Measurements from ENCODE around the gene BDH2. TPM values are rescaled to one million over a fixed set of nuclear protein-coding genes. Genes with fewer than 3 reads are reported as not detected.

Gene BDH2
- polyA plus RNA-seq, 1 of the 3 experiments (the other 2 are of a cell fraction), result 57.8 TPM

DNA sequence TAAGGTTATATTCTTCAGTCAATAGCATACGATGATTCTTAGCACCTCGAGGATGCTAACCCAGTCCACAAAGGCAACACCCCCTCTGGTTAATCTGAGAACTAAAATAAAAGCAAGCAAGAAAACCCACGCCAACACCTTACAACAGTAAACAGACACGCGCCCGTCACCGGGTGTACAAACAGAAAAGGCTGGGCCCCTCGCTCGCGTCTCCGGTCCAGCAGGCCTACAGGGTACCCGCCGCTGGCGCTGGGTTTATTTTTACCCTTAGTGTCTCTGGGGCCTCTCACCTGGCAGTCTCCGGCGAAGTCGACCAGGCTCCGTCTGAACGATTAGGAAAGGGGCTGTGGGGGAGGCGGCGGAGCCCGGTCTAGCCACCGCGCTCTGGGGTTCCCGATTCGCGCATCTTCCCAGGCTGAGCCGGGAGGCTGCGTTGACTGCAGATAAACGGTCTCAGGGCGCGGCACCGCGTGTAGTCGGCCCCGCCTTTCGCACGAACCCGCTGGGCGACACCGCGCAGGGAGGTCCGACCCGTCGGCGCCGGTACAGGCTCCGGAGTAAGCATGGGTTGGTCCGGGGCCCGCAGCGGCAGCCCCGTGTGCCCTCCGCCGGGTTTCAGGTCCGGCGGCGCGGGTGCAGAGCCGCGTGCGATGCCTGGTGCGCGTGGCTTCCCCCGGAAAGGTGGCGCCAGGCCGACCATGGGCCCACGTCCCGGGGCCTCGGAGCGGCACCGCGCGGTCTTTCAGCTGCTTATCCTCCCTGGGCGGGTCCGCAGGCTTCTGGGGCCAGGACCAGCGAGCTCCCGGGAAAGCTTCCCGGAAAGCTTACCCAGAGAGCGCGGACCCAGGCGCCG lies 23.5 kb downstream of the BDH2 start:
- 9% methylated on average over 24 of the region's 82 CpGs for WGBS (ENCODE audit: low lambda C conversion rate)
- Histone ChIP-seq H3K4me1 (ENCODE audit: control insufficient read depth in 1 of 2, insufficient read depth in 2 of 2, low read depth in 1 of 2, low read length in 1 of 2) (peaks cover 0 to 7% of the 10 kb centered on the region in 2 experiments; a peak in 2 of 4 replicates), H3K27me3 (ENCODE audit: insufficient read depth) (no peaks in the 10 kb centered on the region), H3K27ac (ENCODE audit: low read depth in 2 of 2, low read length in 1 of 2) (peak overlapping the region; percentile 69 to 86), H3K9ac (peak overlapping the region; percentile 90), H3K4me2 (peak overlapping the region; percentile 82), H3K79me2 (ENCODE audit: insufficient read depth) (peaks cover 49% of the 10 kb centered on the region), H3K9me2 (no peaks in the 10 kb centered on the region), H3K9me3 (no peaks in the 10 kb centered on the region), H4K20me1 (ENCODE audit: insufficient read depth) (no peaks in the 10 kb centered on the region), H3F3A (replicated peaks; ENCODE audit: insufficient read depth) (no peaks in the 10 kb centered on the region), H2AFZ (ENCODE audit: low read depth) (peak overlapping the region; percentile 80), H3K4me3 (ENCODE audit: low read depth in 2 of 2, low read length in 1 of 2) (peak overlapping the region; percentile 76 to 86), H3K36me3 (replicated peaks in 1 of 2; ENCODE audit: control insufficient read depth in 1 of 2, insufficient read depth in 2 of 2, low read length in 1 of 2) (peaks cover 10 to 15% of the 10 kb centered on the region in 2 experiments)
- DNase-seq, result peak; percentile 80
- POLR2A ChIA-PET, result interaction anchor here (0.6 to 1.8 kb wide), 4 partner anchors 13 to 483 kb away, joined by 3 to 4 read pairs (median 3); partner anchors contain the start of gene UBE2D3
- TF ChIP-seq SIN3A (IDR thresholded peaks at IDR 0.05; ENCODE audit: borderline replicate concordance, low read depth, low read length), result peak; percentile 59; the same call in 1 of the 2 replicates
- TF ChIP-seq GABPA (IDR thresholded peaks at IDR 0.05; ENCODE audit: low read depth), result 0 out of 2 replicates have a peak, but pooled peaks have one; percentile 20
- TF ChIP-seq, protein P1, sequence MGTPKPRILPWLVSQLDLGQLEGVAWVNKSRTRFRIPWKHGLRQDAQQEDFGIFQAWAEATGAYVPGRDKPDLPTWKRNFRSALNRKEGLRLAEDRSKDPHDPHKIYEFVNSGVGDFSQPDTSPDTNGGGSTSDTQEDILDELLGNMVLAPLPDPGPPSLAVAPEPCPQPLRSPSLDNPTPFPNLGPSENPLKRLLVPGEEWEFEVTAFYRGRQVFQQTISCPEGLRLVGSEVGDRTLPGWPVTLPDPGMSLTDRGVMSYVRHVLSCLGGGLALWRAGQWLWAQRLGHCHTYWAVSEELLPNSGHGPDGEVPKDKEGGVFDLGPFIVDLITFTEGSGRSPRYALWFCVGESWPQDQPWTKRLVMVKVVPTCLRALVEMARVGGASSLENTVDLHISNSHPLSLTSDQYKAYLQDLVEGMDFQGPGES (IDR thresholded peaks at IDR 0.05; ENCODE audit: low read depth, low read length), result no peak
- TF ChIP-seq TAF1 (IDR thresholded peaks at IDR 0.05; ENCODE audit: borderline replicate concordance, low read depth, low read length), result peak; percentile 55
- TF ChIP-seq FOSL2 (IDR thresholded peaks at IDR 0.05; ENCODE audit: borderline replicate concordance, low read depth), result no peak
- TF ChIP-seq GATA2 (CRISPR knock-in tag; IDR thresholded peaks at IDR 0.05), result 0 out of 2 replicates have a peak, but pooled peaks have one; percentile 19
- TF ChIP-seq, protein P2, sequence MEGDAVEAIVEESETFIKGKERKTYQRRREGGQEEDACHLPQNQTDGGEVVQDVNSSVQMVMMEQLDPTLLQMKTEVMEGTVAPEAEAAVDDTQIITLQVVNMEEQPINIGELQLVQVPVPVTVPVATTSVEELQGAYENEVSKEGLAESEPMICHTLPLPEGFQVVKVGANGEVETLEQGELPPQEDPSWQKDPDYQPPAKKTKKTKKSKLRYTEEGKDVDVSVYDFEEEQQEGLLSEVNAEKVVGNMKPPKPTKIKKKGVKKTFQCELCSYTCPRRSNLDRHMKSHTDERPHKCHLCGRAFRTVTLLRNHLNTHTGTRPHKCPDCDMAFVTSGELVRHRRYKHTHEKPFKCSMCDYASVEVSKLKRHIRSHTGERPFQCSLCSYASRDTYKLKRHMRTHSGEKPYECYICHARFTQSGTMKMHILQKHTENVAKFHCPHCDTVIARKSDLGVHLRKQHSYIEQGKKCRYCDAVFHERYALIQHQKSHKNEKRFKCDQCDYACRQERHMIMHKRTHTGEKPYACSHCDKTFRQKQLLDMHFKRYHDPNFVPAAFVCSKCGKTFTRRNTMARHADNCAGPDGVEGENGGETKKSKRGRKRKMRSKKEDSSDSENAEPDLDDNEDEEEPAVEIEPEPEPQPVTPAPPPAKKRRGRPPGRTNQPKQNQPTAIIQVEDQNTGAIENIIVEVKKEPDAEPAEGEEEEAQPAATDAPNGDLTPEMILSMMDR (IDR thresholded peaks at IDR 0.05), result 0 out of 2 replicates have a peak, but pooled peaks have one; percentile 9
- no peak for TF ChIP-seq RXRA (IDR thresholded peaks at IDR 0.05; ENCODE audit: borderline replicate concordance, low read depth)
- TF ChIP-seq, protein P3, sequence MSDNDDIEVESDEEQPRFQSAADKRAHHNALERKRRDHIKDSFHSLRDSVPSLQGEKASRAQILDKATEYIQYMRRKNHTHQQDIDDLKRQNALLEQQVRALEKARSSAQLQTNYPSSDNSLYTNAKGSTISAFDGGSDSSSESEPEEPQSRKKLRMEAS (IDR thresholded peaks at IDR 0.05; ENCODE audit: low read depth), result peak; percentile 81; the same call in 1 of the 2 replicates
- 0 out of 2 replicates have a peak, but pooled peaks have one; percentile 32 for TF ChIP-seq FOXM1 (IDR thresholded peaks at IDR 0.05; ENCODE audit: low read depth)
- peak; percentile 18; the same call in 1 of the 2 replicates for TF ChIP-seq MXI1 (IDR thresholded peaks at IDR 0.05; ENCODE audit: low read depth, low read length)
- CTCF ChIA-PET, result interaction anchor here (0.7 to 3.0 kb wide), 6 partner anchors 13 to 46 kb away, joined by 3 to 12 read pairs (median 4); no protein-coding TSS in a partner anchor

Data from SK-N-SH (cell line).